LNCaP clone FGC (cell line): ENCODE data around the gene IRF9.
A peak's percentile ranks its signal among the peaks of the same experiment; 100 is the strongest.

Experiments
- DNase-seq: peaks from one replicate; pipeline ENCODE4 v3.0.0-alpha.2; 2011; ENCODE audit warnings: low read depth
- H3K4me3 ChIP-seq: 2 replicates; pipeline ENCODE4 v1.5.1; 2011; ENCODE audit warnings: mild to moderate bottlenecking, low read depth, low read length, control low read depth
- TF ChIP-seq, protein P1 (sequence below): IDR thresholded peaks from 2 replicates; pipeline ENCODE4 v1.5.1; 2012; ENCODE audit warnings: mild to moderate bottlenecking; ENCODE audit not compliant: control insufficient read depth, insufficient read depth; ENCODE audit errors: extremely low read depth

Gene IRF9

DNA sequence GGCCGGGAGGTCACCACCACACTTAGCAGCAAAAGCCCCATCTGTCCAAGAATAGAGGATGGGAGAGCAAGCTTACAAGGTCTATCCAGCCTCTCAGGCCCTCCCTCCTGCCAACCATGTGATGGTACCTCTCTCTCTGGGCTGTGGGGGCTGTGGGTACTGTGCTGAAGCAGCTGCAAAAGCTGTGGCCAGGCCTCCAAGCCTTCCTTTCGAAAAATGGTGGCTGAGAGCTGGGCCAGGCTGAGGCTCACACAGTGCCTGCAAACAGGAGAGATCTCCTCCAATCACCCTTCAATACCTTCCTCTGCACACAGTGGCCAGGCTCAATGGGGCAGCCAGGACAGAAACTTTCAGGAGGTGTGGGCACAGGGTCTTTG is 26.5 kb downstream of the IRF9 start:
- DNase-seq: no peak
- peak overlapping the region; percentile 97 for H3K4me3 ChIP-seq
- TF ChIP-seq, protein P1, sequence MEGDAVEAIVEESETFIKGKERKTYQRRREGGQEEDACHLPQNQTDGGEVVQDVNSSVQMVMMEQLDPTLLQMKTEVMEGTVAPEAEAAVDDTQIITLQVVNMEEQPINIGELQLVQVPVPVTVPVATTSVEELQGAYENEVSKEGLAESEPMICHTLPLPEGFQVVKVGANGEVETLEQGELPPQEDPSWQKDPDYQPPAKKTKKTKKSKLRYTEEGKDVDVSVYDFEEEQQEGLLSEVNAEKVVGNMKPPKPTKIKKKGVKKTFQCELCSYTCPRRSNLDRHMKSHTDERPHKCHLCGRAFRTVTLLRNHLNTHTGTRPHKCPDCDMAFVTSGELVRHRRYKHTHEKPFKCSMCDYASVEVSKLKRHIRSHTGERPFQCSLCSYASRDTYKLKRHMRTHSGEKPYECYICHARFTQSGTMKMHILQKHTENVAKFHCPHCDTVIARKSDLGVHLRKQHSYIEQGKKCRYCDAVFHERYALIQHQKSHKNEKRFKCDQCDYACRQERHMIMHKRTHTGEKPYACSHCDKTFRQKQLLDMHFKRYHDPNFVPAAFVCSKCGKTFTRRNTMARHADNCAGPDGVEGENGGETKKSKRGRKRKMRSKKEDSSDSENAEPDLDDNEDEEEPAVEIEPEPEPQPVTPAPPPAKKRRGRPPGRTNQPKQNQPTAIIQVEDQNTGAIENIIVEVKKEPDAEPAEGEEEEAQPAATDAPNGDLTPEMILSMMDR: no peak

DNA sequence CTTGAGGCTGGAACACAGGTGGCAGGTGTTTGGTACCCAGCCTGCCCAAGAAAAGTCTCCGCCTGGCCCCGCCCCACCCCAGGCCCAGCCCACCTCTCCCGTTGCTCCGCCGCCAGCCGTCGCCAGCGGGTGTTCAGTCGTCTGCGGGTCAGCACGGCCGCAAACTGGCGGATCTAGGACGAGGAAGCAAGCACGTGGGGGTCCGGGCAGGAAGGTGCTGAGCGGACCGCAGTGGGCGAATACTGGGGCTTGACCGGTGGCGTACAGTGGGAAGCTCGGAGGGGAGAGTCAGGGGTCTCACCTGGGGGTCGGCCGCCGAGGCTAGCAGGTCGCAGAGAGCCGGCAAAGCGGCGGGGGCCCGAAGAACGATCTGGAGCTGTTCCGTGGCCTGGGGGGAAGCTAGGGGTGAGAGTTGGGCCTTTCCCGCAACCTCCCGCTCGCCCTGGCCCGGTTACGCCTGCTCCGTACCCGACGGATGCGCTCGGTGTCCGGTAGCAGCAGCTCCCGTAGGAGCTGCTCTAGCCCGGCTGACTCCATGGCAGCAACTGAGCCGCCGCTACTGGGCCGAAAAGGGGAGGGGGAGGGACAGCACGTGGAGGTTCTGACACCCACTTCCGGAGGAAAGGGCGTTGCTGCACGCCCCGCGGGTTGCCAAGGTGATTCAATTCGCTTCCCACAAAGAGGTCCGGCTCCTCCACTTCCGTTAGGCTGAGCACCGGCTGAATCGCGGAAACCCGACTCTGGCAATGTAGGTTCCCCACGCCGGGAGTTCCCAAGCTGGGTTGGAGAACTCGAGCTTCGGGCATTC is 27.4 kb downstream of the IRF9 start, which contains the start of gene IPO4:
Gene IPO4 (minus strand): TSS at position 566 of the 808 bp plus-strand sequence. CDS start 29 bp downstream, at position 537.
- peak; percentile 97 for DNase-seq
- TF ChIP-seq, protein P1: no peak
- peak within 1 kb of the TSS; percentile 97 for H3K4me3 ChIP-seq

GRCh38 chr14:24189059-24189375 is 28.0 kb downstream of the IRF9 start:
- H3K4me3 ChIP-seq: peak overlapping the region; percentile 97
- DNase-seq: no peak
- TF ChIP-seq, protein P1: no peak

DNA sequence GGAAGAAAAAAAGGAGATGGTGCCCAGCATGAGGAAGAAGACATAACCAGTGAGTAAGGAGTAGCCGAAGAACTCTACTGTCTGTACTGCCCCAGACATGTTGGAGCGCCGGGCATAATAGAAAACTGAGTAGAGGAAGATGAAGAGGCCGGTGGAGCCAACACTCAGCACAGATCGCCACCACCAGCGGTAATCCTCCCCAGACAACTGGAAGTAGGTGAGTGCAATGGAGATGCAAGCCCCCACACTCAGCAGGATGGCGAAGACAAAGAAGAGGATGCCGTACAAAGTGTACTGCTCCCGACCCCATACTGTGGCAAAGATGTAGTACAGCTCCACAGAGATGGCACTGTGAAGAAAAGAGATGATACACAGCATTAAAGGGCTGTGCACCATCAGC is 28.4 kb downstream of the IRF9 start:
- no peak for DNase-seq
- TF ChIP-seq, protein P1: no peak
- peak overlapping the region; percentile 97 for H3K4me3 ChIP-seq

GRCh38 chr14:24190416-24190815 is 29.4 kb downstream of the IRF9 start:
- TF ChIP-seq, protein P1: no peak
- H3K4me3 ChIP-seq: no peak overlapping the region
- no peak for DNase-seq

- DNase-seq: no peak
- TF ChIP-seq, protein P1: no peak
Observed at GRCh38 chr14:24192933-24193332, 31.9 kb downstream of the IRF9 start.

More at GRCh38 chr14:24192933-24193332, 31.9 kb downstream of the IRF9 start:
- no peak overlapping the region for H3K4me3 ChIP-seq
